Lower lobe of right lung (tissue), 2 donors: ENCODE results near the gene TBXAS1. TPM values are rescaled to one million over a fixed set of nuclear protein-coding genes. Genes with fewer than 3 reads are reported as not detected.
A peak's percentile ranks its signal among the peaks of the same experiment; 100 is the strongest.

Experiments used
- ATAC-seq, 2 donors: fragments of 200-7000 bp; cut with Tn5 transposase; one replicate each; pipeline ENCODE4 v1.9.1; 2020 to 2022; ENCODE audit warnings: mild to moderate bottlenecking in 2 of 2, moderate library complexity in 2 of 2
- DNase-seq: peaks from one replicate; pipeline ENCODE4 v3.0.0-alpha.2; 2020
- H3K27ac ChIP-seq: fragments of 200-600 bp; one replicate; pipeline ENCODE4 v1.8.0; 2022
- H3K27me3 ChIP-seq: fragments of 200-600 bp; one replicate; pipeline ENCODE4 v1.8.0; 2022; ENCODE audit warnings: low read depth
- H3K36me3 ChIP-seq: fragments of 200-600 bp; one replicate; pipeline ENCODE4 v1.8.0; 2022; ENCODE audit warnings: mild to moderate bottlenecking
- H3K4me1 ChIP-seq: fragments of 200-600 bp; one replicate; pipeline ENCODE4 v1.8.0; 2022
- H3K4me3 ChIP-seq: fragments of 200-600 bp; one replicate; pipeline ENCODE4 v1.8.0; 2022; ENCODE audit warnings: mild to moderate bottlenecking
- H3K9me3 ChIP-seq: fragments of 200-600 bp; one replicate; pipeline ENCODE4 v1.8.0; 2022
- CTCF ChIP-seq: fragments of 200-600 bp; IDR thresholded peaks from one replicate; pipeline ENCODE4 v1.8.0; 2022; ENCODE audit warnings: antibody characterized with exemption, mild to moderate bottlenecking
- intact Hi-C: fragments of 100-400 bp; cut with DNase I; formaldehyde crosslinking; loops from one replicate; pipeline ENCODE4 v1.11.0; 2022
- total RNA-seq: library from RNA; stranded (reverse); fragmentation: NEBNext Ultra II Directional; extraction: Animal tissue kit (Norgen Biotek cat#: 25700); gene quantifications from one replicate; pipeline ENCODE4 v1.2.1, GENCODE V29; 2021
- donor health status: DM: no; HTN: yes; CAD: no; lungs with severe emphysema.

The TBXAS1 gene
- total RNA-seq, 1 donor from 2014 or later: 92.6 TPM

- no peak for ATAC-seq
- intact Hi-C loops: no loop called here
- peaks cover 61% of the 10 kb centered on the region for H3K4me1 ChIP-seq
- peak overlapping the region; percentile 82 for H3K4me3 ChIP-seq
- peaks cover 19% of the 10 kb centered on the region for H3K36me3 ChIP-seq
- no peak for DNase-seq
- no peaks in the 10 kb centered on the region for H3K9me3 ChIP-seq
- no peaks in the 10 kb centered on the region for H3K27me3 ChIP-seq
- no peak for TF ChIP-seq CTCF
- peak overlapping the region; percentile 95 for H3K27ac ChIP-seq
These were observed 231.2 kb downstream of the TBXAS1 start for GRCh38 chr7:140060243-140060630.

GRCh38 chr7:140060788-140061606, 231.9 kb downstream of the TBXAS1 start:
- intact Hi-C loops: no loop called here
- peaks cover 14% of the 10 kb centered on the region for H3K36me3 ChIP-seq
- peak overlapping the region; percentile 95 for H3K27ac ChIP-seq
- peak overlapping the region; percentile 82 for H3K4me3 ChIP-seq
- ATAC-seq (no peak), DNase-seq (no peak)
- H3K4me1 ChIP-seq: peaks cover 61% of the 10 kb centered on the region
- no peak for TF ChIP-seq CTCF
- H3K9me3 ChIP-seq: peaks cover 1% of the 10 kb centered on the region
- H3K27me3 ChIP-seq: no peaks in the 10 kb centered on the region

DNA sequence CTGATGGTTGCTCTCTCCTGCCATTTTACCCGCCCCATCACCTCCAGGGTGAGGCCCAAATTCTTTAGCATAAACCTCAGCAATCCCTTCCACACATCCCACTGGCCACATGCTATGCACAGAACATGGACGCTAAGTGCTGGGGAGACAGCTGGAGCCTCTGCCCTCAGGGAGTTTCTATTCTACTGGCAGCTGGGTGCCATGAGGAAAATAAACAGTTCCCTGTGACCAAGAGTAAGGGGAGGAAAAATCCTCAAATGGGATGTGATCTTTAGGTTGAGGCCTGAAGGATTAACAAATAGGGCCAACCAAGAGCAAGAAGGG, 232.5 kb downstream of the TBXAS1 start:
- Histone ChIP-seq H3K27me3 (no peaks in the 10 kb centered on the region), H3K9me3 (peaks cover 7% of the 10 kb centered on the region), H3K4me1 (peaks cover 56% of the 10 kb centered on the region), H3K36me3 (peaks cover 8% of the 10 kb centered on the region), H3K4me3 (peak overlapping the region; percentile 82), H3K27ac (peak overlapping the region; percentile 95)
- ATAC-seq: no peak
- DNase-seq: no peak
- intact Hi-C loops: no loop called here
- TF ChIP-seq CTCF: no peak

DNA sequence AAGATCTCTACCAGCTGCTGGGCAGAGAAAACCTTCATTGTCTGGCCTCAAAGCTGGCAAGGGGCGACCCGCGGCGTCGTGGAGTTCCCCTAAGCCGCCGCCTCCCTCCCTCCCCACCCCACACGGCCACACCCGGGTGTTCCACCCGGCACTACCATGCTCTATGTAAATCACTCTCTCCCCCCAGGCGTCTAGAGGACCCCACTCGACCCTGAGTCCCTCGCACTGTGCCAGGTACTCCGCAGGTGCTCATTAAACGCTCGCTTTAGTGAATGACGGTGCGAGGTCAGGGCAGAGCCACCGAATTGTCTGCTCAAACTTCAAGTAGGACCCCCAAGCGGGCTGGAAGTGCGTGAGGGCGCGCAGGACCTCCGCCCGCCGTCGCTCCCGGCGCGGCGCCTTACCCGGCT, 233.1 kb downstream of the TBXAS1 start:
- peak overlapping the region; percentile 95 for H3K27ac ChIP-seq
- peaks cover 3% of the 10 kb centered on the region for H3K36me3 ChIP-seq
- ATAC-seq (peak; percentile 43 to 47), DNase-seq (peak; percentile 67)
- no peaks in the 10 kb centered on the region for H3K27me3 ChIP-seq
- peaks cover 54% of the 10 kb centered on the region for H3K4me1 ChIP-seq
- H3K9me3 ChIP-seq: peaks cover 13% of the 10 kb centered on the region
- TF ChIP-seq CTCF: no peak
- H3K4me3 ChIP-seq: peak overlapping the region; percentile 82
- intact Hi-C loops: no loop called here

DNA sequence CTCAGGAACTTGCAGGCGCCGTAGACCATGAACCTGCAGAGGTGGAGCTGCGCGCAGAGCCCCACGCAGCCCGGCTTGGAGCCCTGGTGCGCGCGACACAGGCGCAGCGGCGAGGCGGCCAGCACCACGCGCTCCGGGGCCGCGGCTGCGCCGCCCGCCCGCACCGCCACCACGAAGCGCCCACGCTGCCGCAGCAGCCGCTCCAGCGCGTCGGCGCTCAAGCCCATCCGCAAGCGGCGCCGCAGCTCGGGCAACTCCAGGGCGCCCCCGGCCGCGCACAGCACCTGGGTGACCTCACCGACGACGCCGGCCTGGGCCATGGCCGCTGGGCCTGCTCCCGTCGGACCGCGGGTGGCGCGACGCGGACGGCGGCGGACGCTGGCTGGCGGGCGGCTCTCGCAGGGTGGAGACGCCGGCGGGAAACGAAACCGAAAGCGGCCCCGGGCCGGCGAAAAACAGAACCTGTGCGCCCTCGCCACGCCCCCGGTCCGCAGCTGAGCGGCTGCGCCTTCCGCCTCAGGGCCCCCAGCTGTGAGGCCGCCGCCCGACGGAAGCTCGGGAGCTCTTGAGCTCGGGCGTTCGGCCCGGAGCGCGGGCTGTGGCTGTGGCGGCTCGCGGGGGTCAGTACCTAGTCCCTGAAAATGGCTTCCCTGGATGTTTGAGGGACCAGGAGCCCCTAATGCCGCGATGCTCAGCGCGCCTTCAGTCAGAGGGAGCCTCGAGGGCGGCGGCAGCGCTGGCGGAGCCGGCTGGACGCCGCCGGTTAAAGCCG, 233.7 kb downstream of the TBXAS1 start, which contains the start of gene PARP12:
TSS of gene PARP12 (minus strand) at position 424 of the 772 bp plus-strand sequence. CDS start at position 320, 104 bp downstream.
- peaks cover 48% of the 10 kb centered on the region for H3K4me1 ChIP-seq
- peak within 1 kb of the TSS; percentile 95 for H3K27ac ChIP-seq
- H3K27me3 ChIP-seq: no peaks in the 10 kb centered on the region
- peaks cover 19% of the 10 kb centered on the region for H3K9me3 ChIP-seq
- ATAC-seq (peak; percentile 96), DNase-seq (peak; percentile 97)
- intact Hi-C loops: no loop called here
- H3K36me3 ChIP-seq: no peaks in the 10 kb centered on the region
- TF ChIP-seq CTCF: no peak
- peak within 1 kb of the TSS; percentile 82 for H3K4me3 ChIP-seq
